GM18870 (cell line): ENCODE results near the gene KCNG1.
"Not testable (repeated sequence)": the region's sequence is repeated elsewhere in the genome, so short reads cannot be mapped to it uniquely, and the experiment has no call there.

Experiments
- ATAC-seq: cut with Tn5 transposase; IDR thresholded peaks from one replicate; pipeline ENCODE4 v1.9.1; 2021; ENCODE audit warnings: moderate library complexity; ENCODE audit not compliant: unreplicated experiment

The KCNG1 gene, protein sequence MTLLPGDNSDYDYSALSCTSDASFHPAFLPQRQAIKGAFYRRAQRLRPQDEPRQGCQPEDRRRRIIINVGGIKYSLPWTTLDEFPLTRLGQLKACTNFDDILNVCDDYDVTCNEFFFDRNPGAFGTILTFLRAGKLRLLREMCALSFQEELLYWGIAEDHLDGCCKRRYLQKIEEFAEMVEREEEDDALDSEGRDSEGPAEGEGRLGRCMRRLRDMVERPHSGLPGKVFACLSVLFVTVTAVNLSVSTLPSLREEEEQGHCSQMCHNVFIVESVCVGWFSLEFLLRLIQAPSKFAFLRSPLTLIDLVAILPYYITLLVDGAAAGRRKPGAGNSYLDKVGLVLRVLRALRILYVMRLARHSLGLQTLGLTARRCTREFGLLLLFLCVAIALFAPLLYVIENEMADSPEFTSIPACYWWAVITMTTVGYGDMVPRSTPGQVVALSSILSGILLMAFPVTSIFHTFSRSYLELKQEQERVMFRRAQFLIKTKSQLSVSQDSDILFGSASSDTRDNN

DNA sequence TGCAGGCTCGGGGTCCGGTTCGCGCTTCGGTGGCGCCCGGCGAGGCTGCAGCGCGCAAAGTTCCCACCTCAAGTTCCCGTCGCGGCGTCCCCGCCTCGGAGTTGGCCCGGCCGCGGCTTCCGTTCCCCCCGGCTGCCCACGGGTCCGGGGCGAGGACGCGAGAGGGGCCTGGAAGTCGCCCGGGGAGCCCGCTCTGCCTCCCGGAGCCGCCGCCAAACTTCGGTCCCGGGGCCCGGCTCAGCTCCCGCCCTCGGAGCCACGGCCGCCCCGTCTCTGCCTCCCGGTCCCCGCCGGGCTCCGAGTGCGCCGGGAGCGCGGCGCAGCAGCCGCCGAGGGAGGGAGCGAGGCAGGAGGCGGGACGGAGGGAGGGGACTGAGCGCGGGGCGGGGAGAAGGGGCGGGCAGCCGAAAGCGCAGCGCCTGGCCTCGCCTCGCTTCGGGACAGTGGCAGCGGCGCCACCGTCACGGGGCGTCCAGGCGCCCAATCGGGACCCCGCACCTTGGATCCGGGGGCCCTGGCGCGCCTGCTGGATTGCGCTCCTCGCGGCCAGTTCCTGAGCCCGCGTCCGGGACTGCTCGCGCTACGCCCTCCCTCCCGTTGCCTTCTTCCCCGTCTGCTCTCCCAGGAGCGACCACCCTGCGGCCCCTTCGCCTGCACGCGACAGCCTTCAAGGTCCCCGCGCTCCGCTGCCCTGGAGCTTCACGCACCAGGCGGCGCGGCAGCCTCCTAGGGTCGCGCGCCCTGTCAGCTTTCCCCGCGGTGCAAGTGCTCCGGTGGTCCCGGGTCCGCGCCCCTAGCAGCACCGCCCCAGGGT, at the start of gene KCNG1:
Gene KCNG1, minus strand, starts transcription at position 305 of the 814 bp plus-strand sequence. CDS start 12,769 bp downstream, outside the sequence.
- no peak for ATAC-seq

DNA sequence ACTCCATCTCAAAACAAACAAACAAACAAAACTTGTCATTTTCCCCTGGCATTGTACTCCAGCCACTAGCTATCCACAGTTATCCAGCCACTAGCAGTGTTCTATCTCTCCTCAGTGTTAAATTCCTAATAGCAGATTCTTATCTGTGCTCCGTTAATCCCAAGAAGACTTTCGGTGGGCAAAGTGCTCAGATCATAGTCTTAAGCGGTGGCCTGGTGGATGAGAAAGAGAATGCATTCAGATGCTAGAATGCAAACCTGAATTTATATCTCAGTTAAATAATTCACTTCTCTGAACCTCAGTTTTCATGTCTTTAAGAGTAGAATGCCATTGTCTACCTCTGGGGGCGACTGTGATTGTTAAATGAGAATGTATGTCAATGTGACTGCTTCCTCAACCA, 47.7 kb upstream of the KCNG1 start:
- ATAC-seq, result no peak

DNA sequence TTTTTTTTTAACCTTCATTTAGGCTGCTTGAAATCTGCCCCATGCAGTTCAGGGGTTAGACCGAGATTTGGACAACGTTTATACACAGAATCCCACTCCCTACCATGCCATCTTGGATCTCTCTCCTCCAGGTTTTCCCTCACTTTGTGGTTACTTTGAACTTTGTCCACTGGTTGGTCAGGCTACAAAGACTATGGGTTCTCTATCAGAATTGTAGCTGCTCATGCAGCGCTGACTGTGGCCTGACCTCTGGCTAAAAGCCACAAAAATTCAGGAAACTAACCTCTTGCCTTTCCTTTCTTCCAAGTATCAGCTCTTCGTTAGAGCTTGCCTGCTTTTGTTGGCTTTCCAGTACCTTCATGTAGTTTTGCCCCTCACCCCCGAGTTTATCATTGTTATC, 44.9 kb upstream of the KCNG1 start:
- no peak for ATAC-seq

DNA sequence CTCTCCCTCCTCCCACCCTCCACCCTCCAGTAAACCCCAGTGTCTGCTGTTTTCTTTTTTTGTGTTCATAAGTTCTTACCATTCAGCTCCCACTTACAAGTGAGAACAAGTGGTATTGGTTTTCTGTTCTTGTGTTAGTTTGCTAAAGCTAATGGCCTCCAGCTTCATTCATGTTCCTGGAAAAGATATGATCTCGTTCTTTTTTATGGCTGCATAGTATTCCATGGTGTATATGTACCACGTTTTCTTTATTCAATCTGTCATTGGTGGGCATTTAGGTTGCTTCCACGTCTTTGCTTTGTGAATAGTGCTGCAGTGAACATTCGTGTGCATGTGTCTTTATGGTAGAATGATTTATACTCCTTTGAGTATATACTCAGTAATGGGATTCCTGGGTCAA, 42.7 kb upstream of the KCNG1 start:
- no peak for ATAC-seq

DNA sequence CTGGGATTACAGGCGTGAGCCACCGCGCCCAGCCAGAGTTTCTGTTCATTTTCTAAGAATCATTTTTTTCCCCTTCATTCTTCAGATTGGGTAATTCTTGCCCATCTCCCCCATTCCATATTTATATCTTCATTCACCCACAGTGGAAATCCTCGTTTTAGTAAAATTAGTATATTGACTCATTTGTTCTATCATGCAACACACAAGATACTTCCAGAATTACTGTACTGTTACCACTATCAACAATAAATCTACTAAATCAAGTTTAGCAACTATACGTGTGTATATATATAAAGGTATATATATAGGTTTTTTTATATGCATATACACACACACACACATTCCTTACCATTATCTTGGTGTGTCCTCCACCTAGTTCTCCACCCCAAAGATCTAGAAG, 41.2 kb upstream of the KCNG1 start:
- ATAC-seq, result no peak

DNA sequence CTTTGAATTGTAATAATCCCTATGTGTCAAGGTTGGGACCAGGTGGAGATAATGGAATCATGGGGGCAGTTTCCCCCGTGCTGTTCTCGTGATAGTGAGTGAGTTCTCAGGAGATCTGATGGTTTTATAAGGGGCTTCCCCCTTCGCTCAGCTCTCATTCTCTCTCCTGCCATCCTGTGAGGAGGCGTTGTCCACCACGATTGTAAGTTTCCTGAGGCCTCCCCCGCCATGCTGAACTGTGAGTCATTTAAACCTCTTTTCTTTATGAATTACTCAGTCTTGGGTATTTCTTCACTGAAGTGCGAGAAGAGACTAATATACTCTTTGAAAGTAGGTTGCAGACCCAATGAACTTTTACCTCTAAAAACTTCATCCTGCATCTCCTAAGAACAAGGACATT, 39.2 kb upstream of the KCNG1 start:
- ATAC-seq, result no peak

DNA sequence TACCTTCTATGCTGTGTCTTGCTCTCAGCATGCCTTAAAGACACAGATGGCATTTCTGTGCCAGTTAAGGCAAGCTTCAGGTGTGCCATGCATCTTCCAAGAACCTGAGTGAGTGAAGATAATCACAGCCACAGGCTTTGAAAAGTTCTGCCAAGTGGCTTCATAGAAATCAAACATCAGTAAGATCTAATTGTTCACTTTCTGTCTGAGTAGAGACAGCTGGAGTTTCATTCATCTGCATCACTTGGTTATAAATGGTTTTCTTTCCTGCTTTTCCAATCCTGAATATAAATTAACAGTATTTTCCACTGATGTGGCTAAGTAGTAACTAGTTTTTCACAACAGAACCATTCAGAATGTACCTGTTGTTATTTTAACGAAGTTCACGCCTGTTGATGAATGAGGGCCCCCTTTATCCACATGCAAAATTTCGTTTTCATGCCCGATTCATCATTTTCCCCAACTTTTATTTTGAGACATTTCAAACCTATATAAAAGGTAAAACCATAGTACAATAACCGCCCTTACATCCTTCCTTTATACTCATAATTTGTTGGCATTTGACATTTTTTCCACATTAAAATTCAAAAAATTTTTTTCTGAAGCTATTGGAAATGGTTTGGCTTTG, 38.6 kb upstream of the KCNG1 start:
- no peak for ATAC-seq

DNA sequence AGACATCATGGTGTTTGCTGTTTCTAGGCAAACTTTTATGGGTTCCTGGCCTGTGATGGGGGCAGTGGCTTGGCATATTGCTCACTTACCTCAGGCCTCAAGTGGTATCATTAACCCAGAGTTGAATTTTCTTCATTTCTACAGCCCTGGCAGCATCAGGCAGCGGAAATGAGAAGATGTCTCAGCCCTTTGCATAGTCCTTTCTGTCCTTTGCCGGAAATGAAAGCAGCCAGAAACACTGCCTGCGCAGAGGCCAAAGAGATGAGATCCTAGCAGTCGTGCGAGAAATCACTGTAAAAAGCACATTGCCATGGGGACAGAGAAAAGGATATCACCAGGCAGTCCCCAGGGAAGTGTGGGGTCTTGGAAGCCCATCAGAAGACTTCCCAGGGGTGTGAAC, 37.4 kb upstream of the KCNG1 start:
- no peak for ATAC-seq

DNA sequence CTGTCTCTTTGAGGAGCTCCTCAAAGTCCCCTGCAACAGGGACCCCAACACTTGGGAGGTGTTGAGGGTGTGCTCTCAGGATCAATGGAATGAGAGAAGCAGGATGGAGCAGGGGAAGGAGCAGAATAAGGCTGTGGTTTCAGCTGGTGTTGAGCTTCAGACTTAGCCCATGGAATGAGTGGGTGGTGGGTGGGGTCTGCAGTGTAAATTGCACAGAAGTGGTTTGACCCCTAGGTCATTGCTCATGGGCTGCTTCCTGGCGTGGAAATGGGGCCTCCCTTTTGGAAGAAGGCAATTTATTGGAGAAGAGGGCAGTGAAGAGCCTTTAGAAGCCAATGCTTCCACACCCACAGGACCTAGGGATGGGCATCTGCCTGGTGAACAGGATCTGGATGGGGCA, 37.0 kb upstream of the KCNG1 start:
- ATAC-seq, result no peak

DNA sequence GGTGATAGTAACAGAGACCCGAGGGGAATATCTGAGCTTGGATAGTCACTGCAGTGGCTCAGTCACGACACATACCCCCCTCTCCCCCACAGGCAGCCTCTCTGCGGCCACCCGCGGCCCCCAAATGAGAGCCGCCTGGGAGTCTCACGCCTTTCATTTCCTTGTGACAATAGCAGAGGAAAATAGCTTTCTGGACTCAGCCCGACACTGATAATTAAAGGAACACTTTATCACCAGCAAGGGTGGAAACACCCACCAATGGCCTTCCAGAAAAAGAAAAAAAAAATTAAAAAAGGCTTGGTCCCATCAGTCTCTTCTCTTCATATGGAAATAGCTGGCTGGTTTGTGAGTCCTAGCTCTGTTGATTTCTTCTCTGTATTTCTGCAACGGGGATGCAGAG, 35.1 kb upstream of the KCNG1 start:
- ATAC-seq, result no peak

DNA sequence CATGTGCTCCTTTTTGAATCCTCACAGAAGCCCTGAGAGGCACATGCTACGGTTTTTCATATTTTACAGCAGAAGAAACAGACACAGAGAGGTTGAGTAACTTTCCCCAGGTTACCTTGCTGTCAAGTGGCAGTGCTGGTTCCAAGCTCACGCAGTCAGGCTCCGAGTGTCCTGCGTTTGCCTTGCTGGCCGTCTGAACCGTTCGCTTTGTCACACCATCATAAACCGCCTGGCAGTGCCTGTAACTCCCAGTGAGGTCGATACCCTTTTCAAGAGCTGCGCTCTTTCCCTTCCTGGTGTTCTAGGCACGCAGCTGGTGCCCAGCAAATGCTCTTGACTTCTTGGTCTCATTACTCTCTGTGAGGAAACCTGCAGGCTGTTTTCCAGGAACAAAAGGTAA, 31.3 kb upstream of the KCNG1 start:
- ATAC-seq, result no peak

DNA sequence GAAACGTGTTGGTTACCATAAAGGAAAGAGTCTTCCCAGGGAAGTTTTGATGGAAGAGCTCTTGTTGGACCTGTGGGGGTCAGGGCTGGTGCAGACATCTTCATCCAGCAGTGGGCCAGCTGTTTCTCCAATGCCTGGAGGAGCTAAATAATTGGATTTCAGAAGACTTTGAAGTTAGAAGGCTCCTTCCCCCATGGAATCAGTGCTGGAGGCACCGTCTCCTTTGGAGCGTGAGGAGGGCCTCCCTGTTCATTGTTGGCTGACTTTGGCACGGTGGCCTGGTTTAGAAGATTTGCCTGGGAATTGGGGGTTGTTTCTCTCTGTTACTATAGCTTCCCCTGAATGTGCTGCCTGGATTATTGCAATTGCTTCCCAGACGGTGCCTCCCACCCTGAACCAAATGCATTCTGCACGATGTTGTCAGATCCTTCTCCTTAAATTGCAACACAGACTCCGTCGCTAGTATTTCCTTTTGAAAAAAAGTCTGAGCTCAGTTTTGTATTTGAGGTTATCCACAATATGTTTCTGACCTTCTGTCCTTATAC, 27.7 kb upstream of the KCNG1 start:
- no peak for ATAC-seq

DNA sequence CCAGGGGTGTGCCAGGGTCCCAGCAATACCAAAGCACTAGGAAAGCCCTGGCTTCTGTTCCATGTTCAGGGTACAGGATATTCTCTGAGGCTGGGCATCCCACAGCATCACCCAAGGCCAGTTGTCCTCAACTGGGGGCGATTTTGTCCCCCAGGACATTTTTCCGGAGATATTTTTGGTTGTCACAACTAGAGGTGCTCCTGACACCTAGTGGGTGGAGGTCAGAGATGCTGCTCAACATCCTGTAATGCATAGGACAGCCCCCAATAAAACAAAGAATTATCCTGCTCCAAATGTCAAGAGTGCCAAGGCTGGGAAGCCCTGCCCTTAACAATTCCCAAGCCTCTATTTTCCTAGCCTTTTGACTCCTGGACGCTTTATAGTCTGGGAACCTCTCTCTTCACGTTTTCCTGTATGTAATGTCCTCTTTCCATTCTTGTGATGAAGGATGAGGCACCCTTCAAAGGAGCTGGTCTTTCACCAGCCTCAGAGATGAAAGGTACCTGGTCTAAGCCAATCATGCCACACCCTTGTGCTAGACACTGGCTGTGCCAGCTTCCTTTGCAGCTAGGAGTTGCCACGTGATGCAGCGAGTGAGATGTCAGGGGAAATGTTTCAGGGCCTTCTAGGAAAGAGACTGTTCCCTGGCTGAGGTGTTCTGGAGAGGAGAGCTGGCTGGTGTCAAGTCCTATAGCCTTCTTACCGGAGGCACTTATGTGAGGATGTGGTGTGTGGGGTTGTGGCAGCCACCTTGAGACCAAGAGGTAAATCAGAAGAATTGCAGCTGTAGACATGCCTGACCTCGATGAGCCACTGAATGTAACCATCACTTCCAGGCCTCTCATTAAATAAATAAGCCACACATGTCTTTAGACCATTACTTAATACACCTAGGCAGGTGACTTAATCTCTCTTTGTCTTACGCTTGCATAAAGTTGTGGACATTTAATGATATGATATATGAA, 23.4 kb upstream of the KCNG1 start:
- ATAC-seq, result no peak

DNA sequence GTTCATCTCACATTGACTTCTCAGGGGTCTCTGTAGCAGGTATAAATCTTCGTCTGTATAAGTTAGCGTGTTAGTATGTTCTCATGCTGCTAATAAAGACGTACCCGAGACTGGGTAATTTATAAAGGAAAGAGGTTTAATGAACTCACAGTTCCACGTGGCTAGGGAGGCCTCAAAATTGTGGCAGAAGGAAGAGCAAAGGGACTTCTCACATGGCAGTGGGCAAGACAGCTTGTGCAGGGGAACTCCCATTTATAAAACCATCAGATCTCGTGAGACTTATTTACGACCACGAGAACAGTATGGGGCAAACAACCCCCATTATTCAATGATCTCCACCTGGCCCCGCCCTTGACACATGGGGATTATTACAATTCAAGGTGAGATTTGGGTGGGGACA, 22.6 kb upstream of the KCNG1 start:
- not testable (repeated sequence) for ATAC-seq

DNA sequence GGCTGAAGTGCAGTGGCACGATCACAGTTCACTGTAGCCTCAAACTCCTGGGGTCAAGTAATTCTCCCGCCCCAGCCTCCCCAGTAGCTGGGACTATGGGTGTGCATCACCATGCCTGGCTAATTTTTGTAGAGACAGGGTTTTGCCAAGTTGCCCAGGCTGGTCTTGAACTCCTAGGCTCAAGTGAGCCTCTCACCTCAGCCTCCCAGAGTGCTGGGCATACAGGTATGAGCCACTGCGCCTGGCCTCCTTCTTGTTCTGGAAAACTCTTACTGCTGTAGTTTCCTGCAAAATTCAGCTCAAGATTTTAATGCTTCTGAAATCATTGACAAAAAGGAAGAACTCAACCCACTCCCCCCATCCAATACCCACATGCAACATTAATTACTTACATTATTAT, 21.9 kb upstream of the KCNG1 start:
- ATAC-seq, result no peak

DNA sequence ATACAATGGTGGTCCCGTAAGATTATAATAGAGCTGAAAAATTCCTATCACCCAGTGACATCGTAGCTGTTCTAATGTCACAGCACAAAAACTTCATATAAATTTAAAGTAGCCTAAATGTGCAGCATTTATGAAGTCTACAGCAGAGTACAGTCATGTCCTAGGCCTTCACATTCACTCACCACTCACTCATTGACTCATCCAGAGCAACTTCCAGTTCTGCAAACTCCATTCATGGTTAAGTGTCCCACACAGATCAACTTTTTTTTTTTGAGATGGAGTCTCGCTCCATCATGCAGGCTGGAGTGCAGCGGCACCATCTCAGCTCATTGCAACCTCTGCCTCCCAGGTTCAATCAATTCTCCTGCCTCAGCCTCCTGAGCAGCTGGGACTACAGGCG, 20.9 kb upstream of the KCNG1 start:
- no peak for ATAC-seq

DNA sequence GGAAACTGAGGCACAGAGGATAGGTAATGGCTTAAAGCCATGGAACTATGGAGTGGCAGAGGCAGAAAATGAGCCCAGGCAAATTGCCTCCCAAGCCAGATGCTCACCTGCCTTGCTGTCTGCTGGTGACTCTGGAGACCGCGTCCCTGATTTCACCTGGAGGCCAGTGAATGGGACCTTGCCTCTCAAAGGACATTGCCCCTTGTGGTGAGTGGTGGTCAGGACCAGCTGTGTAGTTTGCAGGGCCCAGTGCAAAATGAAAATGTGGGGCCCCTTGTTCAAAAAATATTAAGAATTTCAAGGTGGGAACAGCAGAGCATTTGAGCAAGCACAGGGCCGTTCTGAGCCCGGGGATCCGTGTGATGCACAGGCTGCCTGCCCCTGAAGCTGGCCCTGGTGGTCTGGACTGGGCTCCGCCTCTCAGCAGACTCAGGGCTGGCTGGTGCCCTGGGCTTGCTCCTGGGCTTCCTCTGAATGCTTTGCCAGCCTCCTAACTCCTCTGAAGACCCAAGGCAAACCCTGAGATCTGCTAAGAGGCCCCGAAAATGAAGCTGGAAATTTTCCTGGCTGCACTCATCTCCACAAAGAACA, 19.8 kb upstream of the KCNG1 start:
- no peak for ATAC-seq

DNA sequence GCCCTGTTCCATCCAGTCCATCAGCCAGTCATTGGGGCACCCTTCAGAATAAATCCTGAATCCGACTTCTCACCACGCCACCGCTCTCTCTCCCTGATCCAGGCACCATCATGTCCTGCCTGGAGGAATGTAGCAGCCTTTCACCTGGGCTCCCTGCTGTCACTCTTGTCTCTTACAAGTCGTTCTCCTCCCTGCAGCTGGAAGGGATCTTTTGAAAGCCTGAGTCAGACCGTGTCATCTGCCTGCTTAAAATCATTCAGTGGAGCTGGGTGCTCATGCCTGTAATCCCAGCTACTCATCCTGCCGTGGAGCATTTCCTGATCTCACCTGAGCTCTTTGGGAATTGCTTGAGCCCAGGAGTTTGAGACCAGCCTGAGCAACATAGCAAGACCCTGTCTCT, 19.2 kb upstream of the KCNG1 start:
- ATAC-seq, result no peak

DNA sequence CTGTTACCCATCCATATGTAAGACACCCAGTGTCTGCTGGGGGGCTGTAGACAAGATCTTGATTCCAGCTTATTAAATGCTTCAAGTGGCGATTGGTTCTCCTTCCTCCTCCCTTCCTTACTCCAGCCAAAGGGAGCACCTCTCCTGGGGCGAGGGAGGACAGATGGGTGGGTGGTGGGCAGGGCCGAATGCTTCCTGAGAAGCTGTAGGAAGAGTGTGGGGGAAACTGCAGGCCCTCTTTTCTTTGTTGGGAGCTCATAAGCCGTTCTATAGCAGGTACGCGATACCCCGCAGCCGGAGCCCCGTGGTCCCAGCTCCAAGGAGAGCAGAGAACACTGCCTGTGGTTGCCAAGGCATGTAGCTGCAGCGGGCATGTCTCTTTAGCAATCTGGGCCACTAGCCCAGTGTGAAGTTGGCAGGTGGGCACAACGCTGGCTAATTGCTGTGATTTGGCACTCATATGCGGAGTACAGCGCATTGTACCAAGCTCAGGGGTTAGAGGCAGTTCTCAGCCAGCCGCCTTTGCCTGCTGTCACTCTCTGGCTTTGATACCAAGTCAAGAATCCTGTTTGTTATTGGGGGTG, 14.7 kb upstream of the KCNG1 start:
- ATAC-seq, result no peak
